ENCODE measurements around the gene CD3E.

CD3E gene

GRCh38 chr11:118304568-118305248 lies at the start of gene CD3E:
Gene CD3E (plus strand): TSS chr11:118304730. CDS start chr11:118304953, 223 bp downstream.
- DNase-seq: peak; percentile 73

GRCh38 chr11:118258410-118258809 lies 46.1 kb upstream of the CD3E start:
- no peak for DNase-seq

- no peak for DNase-seq
Observed at GRCh38 chr11:118259138-118259537, 45.4 kb upstream of the CD3E start.

GRCh38 chr11:118260353-118260752 lies 44.2 kb upstream of the CD3E start:
- no peak for DNase-seq

- no peak for DNase-seq
Observed at GRCh38 chr11:118263112-118263511, 41.4 kb upstream of the CD3E start.

GRCh38 chr11:118263695-118264568 lies 40.6 kb upstream of the CD3E start, which contains the start of gene MPZL2:
Gene MPZL2 (minus strand): TSS chr11:118264297. CDS start chr11:118264153, 144 bp downstream.
- DNase-seq: peak; percentile 32

- no peak for DNase-seq
Observed at GRCh38 chr11:118264569-118265465, 39.7 kb upstream of the CD3E start.

GRCh38 chr11:118265954-118266353 lies 38.6 kb upstream of the CD3E start:
- no peak for DNase-seq

GRCh38 chr11:118267486-118267885 lies 37.0 kb upstream of the CD3E start:
- DNase-seq: no peak

- DNase-seq: no peak
Observed at GRCh38 chr11:118272001-118272400, 32.5 kb upstream of the CD3E start.

GRCh38 chr11:118274186-118274585 lies 30.3 kb upstream of the CD3E start:
- DNase-seq: no peak

GRCh38 chr11:118275176-118275575 lies 29.4 kb upstream of the CD3E start:
- no peak for DNase-seq

- DNase-seq: no peak
Observed at GRCh38 chr11:118276422-118276821, 28.1 kb upstream of the CD3E start.

GRCh38 chr11:118277312-118277711 lies 27.2 kb upstream of the CD3E start:
- no peak for DNase-seq

- DNase-seq: no peak
Observed at GRCh38 chr11:118281284-118281683, 23.2 kb upstream of the CD3E start.

GRCh38 chr11:118282606-118283005 lies 21.9 kb upstream of the CD3E start:
- no peak for DNase-seq

GRCh38 chr11:118283037-118283636 lies 21.4 kb upstream of the CD3E start:
- no peak for DNase-seq

- no peak for DNase-seq
Observed at GRCh38 chr11:118283756-118284350, 20.7 kb upstream of the CD3E start.

GRCh38 chr11:118286545-118286944 lies 18.0 kb upstream of the CD3E start:
- no peak for DNase-seq

- no peak for DNase-seq
Observed at GRCh38 chr11:118287006-118287405, 17.5 kb upstream of the CD3E start.

- DNase-seq: no peak
Observed at GRCh38 chr11:118289401-118289800, 15.1 kb upstream of the CD3E start.

GRCh38 chr11:118290923-118291322 lies 13.6 kb upstream of the CD3E start:
- peak; percentile 51 for DNase-seq

Data from stimulated activated CD4-positive, alpha-beta T cell treated with anti-CD3 and anti-CD28 coated beads, Interleukin-4, amount 100 ng/mL, for 24 hours (primary cell).